ENCODE results near the gene MEGF11.

GRCh38 chr15:66089509-66089908, 164.0 kb downstream of the MEGF11 start:
- TF ChIP-seq CTCF (IDR thresholded peaks at IDR 0.05) (no peak), POLR2AphosphoS5 (IDR thresholded peaks at IDR 0.05) (no peak)
